Panc1 (cell line): ENCODE results near the gene GLT8D1. TPM values are rescaled to one million over a fixed set of nuclear protein-coding genes. Genes with fewer than 3 reads are reported as not detected.

Source experiments
- ATAC-seq: fragments of 200-7000 bp; cut with Tn5 transposase; 2 replicates; pipeline ENCODE4 v1.9.1; 2020; ENCODE audit warnings: mild to moderate bottlenecking, moderate library complexity
- BruUV-seq: library from RNA; stranded (reverse); fragments of 400-500 nt; replicated peaks from 2 replicates; lab custom pipeline; 2021; lab: Mats Ljungman, UMichigan
- CTCF ChIA-PET: fragments of 300-600 bp; sonication (Branson Sonifier 250); formaldehyde crosslinking; loops from one replicate; lab custom pipeline; 2022; ENCODE audit warnings: antibody characterized with exemption; lab: Charles Lee
- POLR2A ChIA-PET: fragments of 300-600 bp; sonication (Branson Sonifier 250); formaldehyde crosslinking; loops from one replicate; lab custom pipeline; 2022; ENCODE audit warnings: antibody characterized with exemption; lab: Charles Lee
- DNase-seq: peaks from one replicate; pipeline ENCODE4 v3.0.0-alpha.2; 2010; ENCODE audit warnings: low read depth, low spot score
- H3K27ac ChIP-seq: 2 replicates; pipeline ENCODE4 v1.5.1; 2011; ENCODE audit warnings: mild to moderate bottlenecking, low read length, inconsistent platforms
- H3K27me3 ChIP-seq: fragments of 200-500 bp; sonication (Bioruptor generic); 2 replicates; pipeline ENCODE4 v1.6.0; 2014; ENCODE audit warnings: low read length, inconsistent platforms; ENCODE audit not compliant: control insufficient read depth, insufficient read depth
- H3K36me3 ChIP-seq: fragments of 200-500 bp; sonication (Bioruptor generic); 2 replicates; pipeline ENCODE4 v1.5.1; 2014; ENCODE audit warnings: inconsistent platforms, mild to moderate bottlenecking, low read length, moderate library complexity; ENCODE audit not compliant: control insufficient read depth, insufficient read depth
- H3K4me1 ChIP-seq: 2 replicates; pipeline ENCODE4 v1.5.1; 2011; ENCODE audit warnings: inconsistent platforms, mild to moderate bottlenecking, low read length, moderate library complexity; ENCODE audit not compliant: control insufficient read depth, insufficient read depth
- H3K4me3 ChIP-seq, 2 experiments: 2 replicates each; pipeline ENCODE4 v1.5.1; 2011 to 2012; ENCODE audit warnings: low read depth in 2 of 2, low read length in 2 of 2, mild to moderate bottlenecking in 2 of 2, inconsistent platforms in 1 of 2, moderate library complexity in 1 of 2
- H3K9me3 ChIP-seq: fragments of 200-500 bp; sonication (Bioruptor generic); 2 replicates; pipeline ENCODE4 v1.5.1; 2014; ENCODE audit warnings: low read depth, mild to moderate bottlenecking, inconsistent platforms, low read length, moderate library complexity; ENCODE audit not compliant: control insufficient read depth, insufficient read depth
- CTCF ChIP-seq: fragments of 450-650 bp; IDR thresholded peaks from 2 replicates; pipeline ENCODE4 v1.5.1; 2017; ENCODE audit warnings: mild to moderate bottlenecking
- POLR2AphosphoS5 ChIP-seq: IDR thresholded peaks from 2 replicates; pipeline ENCODE4 v1.6.1; 2012; ENCODE audit warnings: mild to moderate bottlenecking, low read depth, low read length, moderate library complexity
- REST ChIP-seq, 2 experiments: IDR thresholded peaks; 2 replicates each; pipeline ENCODE4 v1.6.1; 2011 to 2012; ENCODE audit warnings: low read depth in 2 of 2, control low read depth in 1 of 2, low read length in 1 of 2, mild to moderate bottlenecking in 1 of 2, moderate library complexity in 1 of 2; ENCODE audit not compliant: insufficient read depth in 1 of 2
- SIN3A ChIP-seq: IDR thresholded peaks from 2 replicates; pipeline ENCODE4 v1.6.1; 2012; ENCODE audit warnings: low read depth, mild to moderate bottlenecking, low read length, moderate library complexity, borderline replicate concordance; ENCODE audit not compliant: insufficient read depth
- TCF7L2 ChIP-seq: IDR thresholded peaks from 2 replicates; pipeline ENCODE4 v1.6.1; 2011; ENCODE audit warnings: mild to moderate bottlenecking, low read depth, low read length, inconsistent platforms
- in situ Hi-C: cut with HindIII; loops from 2 replicates; pipeline ENCODE4 v1.10.0; 2016; ENCODE audit warnings: low sequenced_read_pairs, low pct_unique_long_range_greater_than_20kb
- intact Hi-C: fragments of 100-400 bp; cut with micrococcal nuclease; formaldehyde crosslinking; loops from one replicate; pipeline ENCODE4 v1.10.0; 2022; ENCODE audit not compliant: unreplicated experiment
- total RNA-seq: library from RNA; stranded (reverse); gene quantifications from one replicate; pipeline ENCODE4 v1.2.1, GENCODE V29; 2021; ENCODE audit not compliant: unreplicated experiment

GLT8D1 gene
- total RNA-seq, 1 experiment from 2014 or later, result 51.3 TPM

- intact Hi-C loops, result no loop called here
- POLR2A ChIA-PET, result no interaction called here
- Histone ChIP-seq H3K27me3 (no peaks in the 10 kb centered on the region), H3K36me3 (no peaks in the 10 kb centered on the region), H3K4me1 (no peaks in the 10 kb centered on the region), H3K27ac (no peak overlapping the region), H3K4me3 (no peak overlapping the region), H3K9me3 (no peaks in the 10 kb centered on the region)
- no TSS peak for BruUV-seq
- in situ Hi-C loops, result no loop called here
- CTCF ChIA-PET, result no interaction called here
- TF ChIP-seq REST (IDR thresholded peaks at IDR 0.05; ENCODE audit: insufficient read depth in 1 of 2, low read depth in 2 of 2, low read length in 1 of 2), result no peak
- no peak for TF ChIP-seq SIN3A
- TF ChIP-seq CTCF, result no peak
- no peak for TF ChIP-seq TCF7L2
- no peak for TF ChIP-seq POLR2AphosphoS5
- DNase-seq (no peak), ATAC-seq (no peak)
Observed at GRCh38 chr3:52723935-52724334, 18.3 kb upstream of the GLT8D1 start.

GRCh38 chr3:52722491-52722890 is 16.9 kb upstream of the GLT8D1 start:
- Histone ChIP-seq H3K27ac (no peak overlapping the region), H3K36me3 (no peaks in the 10 kb centered on the region), H3K4me3 (no peak overlapping the region), H3K27me3 (no peaks in the 10 kb centered on the region), H3K4me1 (no peaks in the 10 kb centered on the region), H3K9me3 (no peaks in the 10 kb centered on the region)
- ATAC-seq (no peak), DNase-seq (no peak)
- intact Hi-C loops (no loop called here), in situ Hi-C loops (no loop called here)
- ChIA-PET CTCF (no interaction called here), POLR2A (no interaction called here)
- TF ChIP-seq CTCF (no peak), SIN3A (no peak), POLR2AphosphoS5 (no peak), TCF7L2 (no peak), REST (IDR thresholded peaks at IDR 0.05; ENCODE audit: insufficient read depth in 1 of 2, low read depth in 2 of 2, low read length in 1 of 2) (no peak)
- BruUV-seq, result no TSS peak
